ENCODE results near the gene USP3. TPM values are rescaled to one million over a fixed set of nuclear protein-coding genes. Genes with fewer than 3 reads are reported as not detected.
"Not testable (repeated sequence)": the region's sequence is repeated elsewhere in the genome, so short reads cannot be mapped to it uniquely, and the experiment has no call there.

USP3 gene
- polyA plus RNA-seq, 1 donor from 2014 or later = 42.7 TPM

GRCh38 chr15:63523306-63523990, 19.1 kb downstream of the USP3 start:
- Mint-ChIP-seq H3K4me1 (peaks cover 59 to 83% (median 78%) of the 10 kb centered on the region in 3 donors), H3K27me3 (no peaks in the 10 kb centered on the region)

DNA sequence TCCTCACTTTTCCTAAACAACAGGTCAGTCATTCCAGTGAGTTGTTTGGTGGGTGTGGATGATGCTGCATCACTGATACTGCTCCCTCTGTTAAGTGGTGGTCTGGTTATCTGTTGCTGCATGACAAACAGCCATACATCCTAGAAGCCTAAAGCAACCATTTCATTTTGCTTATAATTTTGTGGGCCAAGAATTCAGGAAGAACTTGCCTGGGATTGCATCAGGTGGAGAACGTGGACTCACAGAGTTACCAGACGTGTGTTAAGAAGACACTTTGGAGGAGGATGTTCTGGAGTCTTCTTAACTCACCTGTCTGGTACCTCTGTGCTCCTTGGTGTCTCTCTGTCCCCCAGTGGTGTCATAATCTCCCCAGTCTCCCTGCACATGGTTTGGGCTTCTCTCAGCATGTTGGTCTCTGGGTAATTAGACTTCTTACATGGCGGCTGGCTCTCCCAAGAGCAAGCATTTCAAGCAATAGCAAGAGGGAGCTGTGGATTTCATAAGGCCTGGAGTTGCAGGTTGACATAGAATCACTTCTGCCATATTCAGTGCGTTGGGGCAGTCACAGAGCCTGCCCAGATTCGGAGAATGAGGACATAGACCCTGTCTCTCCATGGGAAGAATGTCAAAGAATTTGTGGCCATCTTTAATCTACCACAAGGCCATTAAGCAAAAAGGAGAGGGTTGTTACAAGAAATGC, 20.1 kb downstream of the USP3 start:
- H3K4me3 Mint-ChIP-seq = peak overlapping the region in 1 of 4 donors; percentile 54
- no peaks in the 10 kb centered on the region for H3K9me3 Mint-ChIP-seq
- peak overlapping the region in 2 of 3 donors; percentile 23 to 63 for H3K27ac Mint-ChIP-seq
- H3K27me3 Mint-ChIP-seq = no peaks in the 10 kb centered on the region
- peaks cover 2% of the 10 kb centered on the region for H3K36me3 Mint-ChIP-seq
- H3K4me1 Mint-ChIP-seq = peaks cover 60 to 83% (median 81%) of the 10 kb centered on the region in 3 donors

More at GRCh38 chr15:63523306-63523990, 19.1 kb downstream of the USP3 start:
- no peaks in the 10 kb centered on the region for H3K9me3 Mint-ChIP-seq
- peaks cover 2% of the 10 kb centered on the region for H3K36me3 Mint-ChIP-seq
- no peak overlapping the region for H3K27ac Mint-ChIP-seq
- H3K4me3 Mint-ChIP-seq = peak overlapping the region in 1 of 4 donors; percentile 75

DNA sequence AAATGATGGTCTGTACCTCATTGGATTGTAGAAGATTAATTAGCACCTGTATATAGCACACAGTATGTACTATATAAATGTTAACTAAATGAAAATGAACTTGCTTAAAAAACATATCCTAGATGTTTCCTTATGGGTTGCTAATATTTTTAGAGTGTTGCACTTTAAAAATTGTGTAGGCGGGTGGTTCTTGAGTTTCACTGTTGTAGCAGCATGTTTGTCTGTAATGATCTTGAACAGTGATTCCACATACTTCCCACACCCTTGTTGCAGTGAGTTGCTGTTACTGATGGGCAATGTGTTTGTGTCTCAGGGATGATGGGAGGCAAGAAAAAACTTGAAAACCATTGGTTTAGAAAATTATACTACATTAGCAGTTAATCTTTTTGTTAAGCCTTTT, 22.0 kb downstream of the USP3 start:
- peak overlapping the region in 2 of 4 donors; percentile 4 to 73 for H3K4me3 Mint-ChIP-seq
- H3K9me3 Mint-ChIP-seq = no peaks in the 10 kb centered on the region
- H3K27me3 Mint-ChIP-seq = no peaks in the 10 kb centered on the region
- H3K27ac Mint-ChIP-seq = peak overlapping the region in 2 of 3 donors; percentile 5 to 24
- H3K4me1 Mint-ChIP-seq = peaks cover 65 to 86% (median 83%) of the 10 kb centered on the region in 3 donors
- H3K36me3 Mint-ChIP-seq = peaks cover 2% of the 10 kb centered on the region

DNA sequence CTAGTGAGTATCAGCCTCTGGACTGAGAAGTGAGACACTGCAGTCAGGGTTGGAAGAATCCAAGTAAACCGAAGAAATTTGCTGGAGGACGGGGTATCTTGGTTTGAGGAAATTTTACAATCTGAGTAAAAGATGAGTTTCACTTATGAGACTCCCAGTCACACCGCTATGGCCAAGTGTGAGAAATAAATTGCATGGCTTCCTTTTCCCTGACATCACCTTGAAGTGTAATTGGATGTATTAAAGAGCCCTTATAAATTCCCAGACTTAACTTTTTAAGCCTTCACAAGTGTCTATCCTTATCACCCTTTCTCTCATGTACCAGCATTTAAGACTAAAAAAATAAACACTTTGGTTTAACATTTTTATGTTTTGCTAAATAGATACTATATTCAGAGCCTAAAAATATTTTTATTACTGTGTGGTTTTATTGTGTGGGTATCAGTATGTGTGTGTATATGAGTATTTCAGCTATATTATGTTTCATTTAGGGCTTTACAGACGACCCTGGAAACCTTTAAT, 23.8 kb downstream of the USP3 start:
- no peak overlapping the region for H3K27ac Mint-ChIP-seq
- peaks cover 70 to 89% (median 88%) of the 10 kb centered on the region in 3 donors for H3K4me1 Mint-ChIP-seq
- no peaks in the 10 kb centered on the region for H3K9me3 Mint-ChIP-seq
- peak overlapping the region in 1 of 4 donors; percentile 13 for H3K4me3 Mint-ChIP-seq
- H3K36me3 Mint-ChIP-seq = peaks cover 2% of the 10 kb centered on the region
- H3K27me3 Mint-ChIP-seq = no peaks in the 10 kb centered on the region

GRCh38 chr15:63530235-63530634, 25.8 kb downstream of the USP3 start:
- peaks cover 2% of the 10 kb centered on the region for H3K36me3 Mint-ChIP-seq
- H3K4me1 Mint-ChIP-seq = peaks cover 60 to 85% (median 82%) of the 10 kb centered on the region in 3 donors
- no peaks in the 10 kb centered on the region for H3K9me3 Mint-ChIP-seq
- H3K4me3 Mint-ChIP-seq = peak overlapping the region in 2 of 4 donors; percentile 72 to 85
- H3K27ac Mint-ChIP-seq = peak overlapping the region in 2 of 3 donors; percentile 83 to 92
- no peaks in the 10 kb centered on the region for H3K27me3 Mint-ChIP-seq

- H3K36me3 Mint-ChIP-seq = peaks cover 2% of the 10 kb centered on the region
These were observed 26.4 kb downstream of the USP3 start for GRCh38 chr15:63530752-63531299.

DNA sequence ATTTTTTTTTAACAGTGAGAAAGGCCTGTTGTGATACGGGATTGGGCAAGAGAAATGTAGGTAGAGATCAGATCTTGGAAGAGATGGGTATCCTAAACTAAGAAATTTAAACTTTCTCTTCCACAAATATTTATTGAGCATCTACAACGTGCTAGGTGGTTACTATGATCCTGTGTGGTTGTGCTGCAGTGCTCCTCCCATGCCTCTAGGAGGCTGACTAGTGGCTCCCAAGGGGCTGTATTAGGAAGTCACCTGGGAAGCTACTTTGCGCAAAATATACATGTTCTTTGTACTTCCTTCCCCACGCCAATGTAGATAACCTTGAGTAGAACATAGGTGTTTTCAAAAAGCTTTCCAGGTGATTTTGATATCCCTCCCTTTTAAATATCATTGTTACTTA, 27.2 kb downstream of the USP3 start:
- Mint-ChIP-seq H3K4me1 (peaks cover 62 to 85% (median 83%) of the 10 kb centered on the region in 3 donors), H3K27me3 (no peaks in the 10 kb centered on the region), H3K27ac (no peak overlapping the region), H3K4me3 (peak overlapping the region in 2 of 4 donors; percentile 72 to 81), H3K9me3 (no peaks in the 10 kb centered on the region), H3K36me3 (peaks cover under 1% of the 10 kb centered on the region)

More at GRCh38 chr15:63530752-63531299, 26.4 kb downstream of the USP3 start:
- peak overlapping the region in 3 of 4 donors; percentile 26 to 78 (median 72) for H3K4me3 Mint-ChIP-seq
- H3K4me1 Mint-ChIP-seq = peaks cover 60 to 86% (median 83%) of the 10 kb centered on the region in 3 donors
- no peaks in the 10 kb centered on the region for H3K27me3 Mint-ChIP-seq
- H3K9me3 Mint-ChIP-seq = no peaks in the 10 kb centered on the region
- H3K27ac Mint-ChIP-seq = peak overlapping the region; percentile 21 to 92 (median 83)

DNA sequence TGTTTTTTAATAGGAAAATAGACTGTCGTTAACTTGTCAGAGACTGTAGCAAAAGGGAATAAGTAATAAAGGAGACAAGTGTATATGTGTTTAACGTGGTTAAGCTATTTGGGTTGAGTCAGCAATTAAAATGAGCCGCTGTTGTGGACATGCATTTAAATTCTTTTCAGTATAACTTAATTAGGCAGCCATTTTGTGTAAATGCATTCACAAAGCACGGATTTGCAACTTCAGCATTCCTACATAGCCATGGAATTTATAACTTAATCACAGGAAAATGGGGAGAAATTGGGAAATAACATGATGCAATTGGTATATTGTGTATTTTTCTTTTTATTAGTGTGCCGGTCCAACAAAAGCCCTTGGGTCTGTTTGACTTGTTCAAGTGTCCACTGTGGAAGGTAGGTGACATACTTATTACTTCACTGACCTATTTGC, 27.9 kb downstream of the USP3 start:
- Mint-ChIP-seq H3K4me3 (no peak overlapping the region), H3K27ac (peak overlapping the region in 2 of 3 donors; percentile 41 to 52), H3K4me1 (peaks cover 59 to 85% (median 78%) of the 10 kb centered on the region in 3 donors), H3K27me3 (no peaks in the 10 kb centered on the region), H3K9me3 (no peaks in the 10 kb centered on the region), H3K36me3 (no peaks in the 10 kb centered on the region)

GRCh38 chr15:63534888-63535287, 30.5 kb downstream of the USP3 start:
- not testable (repeated sequence) for H3K36me3 Mint-ChIP-seq, H3K27me3 Mint-ChIP-seq, H3K9me3 Mint-ChIP-seq
- peaks cover 57 to 70% (median 70%) of the 10 kb centered on the region in 3 donors for H3K4me1 Mint-ChIP-seq
- H3K27ac Mint-ChIP-seq = peak overlapping the region in 1 of 3 donors; percentile 80
- H3K4me3 Mint-ChIP-seq = peak overlapping the region in 1 of 4 donors; percentile 3

GRCh38 chr15:63535689-63536088, 31.3 kb downstream of the USP3 start:
- Mint-ChIP-seq H3K36me3 (no peaks in the 10 kb centered on the region), H3K4me3 (peak overlapping the region in 3 of 4 donors; percentile 35 to 66 (median 45))

GRCh38 chr15:63538876-63539275, 34.5 kb downstream of the USP3 start:
- Mint-ChIP-seq H3K4me1 (peaks cover 53 to 67% (median 65%) of the 10 kb centered on the region in 3 donors), H3K27me3 (no peaks in the 10 kb centered on the region), H3K9me3 (no peaks in the 10 kb centered on the region), H3K27ac (peak overlapping the region in 2 of 3 donors; percentile 1 to 44), H3K36me3 (no peaks in the 10 kb centered on the region), H3K4me3 (no peak overlapping the region)

More at GRCh38 chr15:63535689-63536088, 31.3 kb downstream of the USP3 start:
- no peaks in the 10 kb centered on the region for H3K27me3 Mint-ChIP-seq
- peak overlapping the region; percentile 17 to 84 (median 83) for H3K27ac Mint-ChIP-seq
- H3K9me3 Mint-ChIP-seq = no peaks in the 10 kb centered on the region
- H3K4me1 Mint-ChIP-seq = peaks cover 55 to 73% (median 72%) of the 10 kb centered on the region in 3 donors

DNA sequence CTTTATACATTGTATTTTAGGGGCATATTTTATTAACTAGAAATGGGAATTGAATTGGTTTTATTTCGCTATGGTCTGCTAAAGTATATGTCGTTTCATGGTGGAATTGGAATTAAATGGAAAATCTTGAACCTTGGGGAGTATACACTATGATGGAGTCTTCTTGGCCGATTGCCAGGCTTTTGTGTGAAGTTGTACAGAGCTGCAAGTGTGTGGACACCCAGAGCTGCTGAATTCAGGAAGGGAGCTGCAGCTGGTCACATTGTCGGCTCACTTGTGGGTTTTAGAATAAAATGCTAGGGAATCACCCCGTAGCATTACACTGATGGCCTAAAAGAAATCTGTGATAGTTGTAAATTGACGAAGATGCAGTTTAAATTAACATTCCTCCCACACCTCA, 35.1 kb downstream of the USP3 start:
- H3K4me3 Mint-ChIP-seq = no peak overlapping the region
- H3K4me1 Mint-ChIP-seq = peaks cover 56 to 66% (median 64%) of the 10 kb centered on the region in 3 donors
- peaks cover 4% of the 10 kb centered on the region for H3K36me3 Mint-ChIP-seq
- H3K27me3 Mint-ChIP-seq = no peaks in the 10 kb centered on the region
- no peaks in the 10 kb centered on the region for H3K9me3 Mint-ChIP-seq
- peak overlapping the region in 2 of 3 donors; percentile 51 to 85 for H3K27ac Mint-ChIP-seq

DNA sequence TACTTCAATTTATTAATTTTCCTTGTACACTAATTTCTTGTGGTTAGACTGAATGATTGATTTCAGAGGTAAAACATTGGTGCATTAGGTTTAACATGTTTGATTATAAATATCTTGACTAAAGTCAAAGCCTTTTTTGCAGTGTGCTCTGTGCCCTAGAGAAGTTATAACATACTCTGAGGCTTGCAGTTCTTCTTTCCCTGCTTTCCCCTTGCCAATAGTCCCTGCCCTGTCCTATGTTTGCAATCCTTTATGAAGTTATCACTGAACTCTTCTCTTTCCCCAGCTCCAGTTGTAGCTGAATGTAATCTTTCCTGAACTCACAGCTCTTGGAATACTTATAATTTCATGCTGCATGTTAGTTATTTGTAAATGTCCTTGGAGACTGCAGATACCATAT, 35.6 kb downstream of the USP3 start:
- peak overlapping the region in 2 of 3 donors; percentile 51 to 85 for H3K27ac Mint-ChIP-seq
- peak overlapping the region in 1 of 4 donors; percentile 32 for H3K4me3 Mint-ChIP-seq
- peaks cover 4% of the 10 kb centered on the region for H3K36me3 Mint-ChIP-seq
- peaks cover 58 to 68% (median 67%) of the 10 kb centered on the region in 3 donors for H3K4me1 Mint-ChIP-seq
- no peaks in the 10 kb centered on the region for H3K9me3 Mint-ChIP-seq
- no peaks in the 10 kb centered on the region for H3K27me3 Mint-ChIP-seq

- peaks cover 56 to 67% (median 62%) of the 10 kb centered on the region in 3 donors for H3K4me1 Mint-ChIP-seq
- H3K4me3 Mint-ChIP-seq = peak overlapping the region in 1 of 4 donors; percentile 32
- no peaks in the 10 kb centered on the region for H3K27me3 Mint-ChIP-seq
- no peaks in the 10 kb centered on the region for H3K9me3 Mint-ChIP-seq
- H3K27ac Mint-ChIP-seq = peak overlapping the region; percentile 51 to 85 (median 69)
- peaks cover 4% of the 10 kb centered on the region for H3K36me3 Mint-ChIP-seq
These were observed 36.1 kb downstream of the USP3 start for GRCh38 chr15:63540449-63540848.

Measured in IgD-negative memory B cell (primary cell).